HPDE6-E6E7 (cell line): Measurements from ENCODE around the gene PBX4.

Experiments
- DNase-seq: peaks from one replicate; pipeline ENCODE4 v3.0.0; 2011; ENCODE audit warnings: missing footprints; ENCODE audit errors: extremely low spot score

PBX4 gene

DNA sequence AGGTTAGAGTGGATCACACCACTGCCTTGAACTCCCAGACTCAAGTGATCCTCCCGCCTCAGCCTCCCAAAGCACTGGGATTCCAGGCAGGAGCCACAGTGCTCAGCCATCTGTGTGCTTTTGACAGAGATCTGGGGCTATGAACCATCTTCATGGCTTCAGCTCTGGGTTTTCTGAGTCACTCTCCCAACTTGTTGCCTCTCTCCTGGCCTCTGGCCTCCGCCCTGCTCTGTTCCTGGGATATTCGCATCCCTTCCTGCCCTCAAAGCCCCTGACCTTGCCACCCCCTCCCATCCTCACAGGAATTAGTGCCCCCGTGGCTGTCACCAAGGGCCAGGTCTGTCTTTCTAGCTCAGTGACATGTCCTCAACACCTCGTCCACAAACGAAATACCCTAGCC lies 30.7 kb upstream of the PBX4 start:
- DNase-seq = no peak

DNA sequence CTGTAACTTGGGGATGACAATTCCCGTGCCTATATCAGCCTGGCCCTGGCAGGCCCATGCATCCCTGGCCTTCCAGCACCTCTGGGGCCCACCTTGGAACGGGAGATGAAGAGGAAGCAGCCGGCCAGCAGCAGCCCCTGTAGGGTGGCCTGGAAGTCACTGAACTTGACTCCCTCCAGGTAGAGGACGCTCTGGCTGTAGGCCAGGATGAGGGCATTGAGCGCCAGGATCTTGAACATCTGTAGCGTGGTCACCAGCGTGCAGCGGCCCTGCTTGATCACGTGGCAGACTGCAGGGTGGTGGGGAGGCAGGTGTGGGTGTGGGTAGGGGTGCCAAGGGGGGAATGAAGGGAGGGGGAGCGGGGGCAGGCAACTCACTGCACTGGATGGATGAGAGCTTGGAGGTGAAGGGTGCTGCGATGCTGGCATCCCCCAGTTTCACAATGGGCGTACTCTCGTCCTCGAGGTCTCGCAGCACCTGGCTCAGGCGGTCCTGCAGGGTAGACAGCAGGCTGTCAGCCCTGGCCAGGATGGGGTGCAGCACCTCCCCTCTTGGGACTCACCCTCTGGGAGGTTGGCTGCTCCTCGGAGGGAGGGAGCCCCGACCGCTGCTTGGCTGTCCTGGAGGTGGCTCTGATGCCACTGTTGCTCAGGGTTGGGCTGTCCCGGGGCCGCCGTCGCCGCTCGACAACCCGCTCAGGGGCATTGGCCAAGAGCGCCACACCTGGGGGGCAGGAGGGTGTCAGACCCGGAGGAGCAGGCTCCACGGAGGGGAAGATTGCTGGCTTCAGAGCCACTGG lies 28.7 kb upstream of the PBX4 start:
- DNase-seq = no peak

DNA sequence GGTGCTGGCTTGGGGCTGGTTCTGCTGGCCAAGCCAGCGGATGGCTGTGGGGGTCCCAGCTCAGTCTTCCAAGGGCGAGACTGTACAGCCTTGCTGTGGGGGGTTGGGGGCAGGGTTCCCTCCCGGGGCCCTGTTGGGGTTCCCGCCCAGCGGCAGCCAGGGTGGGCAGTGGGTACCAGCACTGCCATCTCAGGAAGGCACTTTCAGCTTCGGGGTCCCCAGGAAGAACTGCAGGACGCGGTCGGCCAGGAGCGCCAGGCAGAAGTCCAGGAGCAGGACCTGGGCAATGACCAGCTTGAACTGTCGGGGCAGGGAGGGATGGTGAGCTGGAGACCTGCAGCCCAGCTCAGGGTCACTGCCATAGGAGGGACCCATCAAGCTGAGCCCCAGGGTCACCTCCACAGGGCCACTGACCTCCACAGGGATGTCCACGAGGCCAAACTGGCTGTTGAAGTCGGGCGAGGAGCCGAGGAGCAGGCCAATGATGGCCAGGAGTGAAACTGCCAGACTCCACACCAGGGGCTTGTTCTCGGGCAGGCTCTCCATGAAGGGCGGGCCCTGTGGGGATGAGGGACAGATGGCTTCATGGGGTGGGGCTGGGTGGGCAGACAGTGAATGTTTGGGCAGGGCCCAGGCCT lies 26.9 kb upstream of the PBX4 start:
- no peak for DNase-seq

DNA sequence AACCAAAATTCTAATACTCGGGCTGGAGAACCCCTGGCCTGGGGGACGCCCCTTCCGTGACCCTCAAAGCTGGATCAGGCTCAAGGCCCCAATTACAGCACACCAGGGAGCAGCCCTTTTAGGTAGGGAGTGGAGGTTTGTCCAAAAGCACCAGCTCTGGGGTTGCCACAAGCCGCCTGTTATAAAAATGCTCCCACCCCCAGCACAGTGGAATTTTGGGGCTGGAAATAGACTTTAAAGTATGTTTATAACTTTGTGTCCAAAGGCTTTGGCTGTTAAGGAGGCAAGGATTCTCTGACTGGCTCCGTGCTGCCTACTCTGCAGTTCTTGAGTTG lies 25.5 kb upstream of the PBX4 start:
- DNase-seq = no peak

DNA sequence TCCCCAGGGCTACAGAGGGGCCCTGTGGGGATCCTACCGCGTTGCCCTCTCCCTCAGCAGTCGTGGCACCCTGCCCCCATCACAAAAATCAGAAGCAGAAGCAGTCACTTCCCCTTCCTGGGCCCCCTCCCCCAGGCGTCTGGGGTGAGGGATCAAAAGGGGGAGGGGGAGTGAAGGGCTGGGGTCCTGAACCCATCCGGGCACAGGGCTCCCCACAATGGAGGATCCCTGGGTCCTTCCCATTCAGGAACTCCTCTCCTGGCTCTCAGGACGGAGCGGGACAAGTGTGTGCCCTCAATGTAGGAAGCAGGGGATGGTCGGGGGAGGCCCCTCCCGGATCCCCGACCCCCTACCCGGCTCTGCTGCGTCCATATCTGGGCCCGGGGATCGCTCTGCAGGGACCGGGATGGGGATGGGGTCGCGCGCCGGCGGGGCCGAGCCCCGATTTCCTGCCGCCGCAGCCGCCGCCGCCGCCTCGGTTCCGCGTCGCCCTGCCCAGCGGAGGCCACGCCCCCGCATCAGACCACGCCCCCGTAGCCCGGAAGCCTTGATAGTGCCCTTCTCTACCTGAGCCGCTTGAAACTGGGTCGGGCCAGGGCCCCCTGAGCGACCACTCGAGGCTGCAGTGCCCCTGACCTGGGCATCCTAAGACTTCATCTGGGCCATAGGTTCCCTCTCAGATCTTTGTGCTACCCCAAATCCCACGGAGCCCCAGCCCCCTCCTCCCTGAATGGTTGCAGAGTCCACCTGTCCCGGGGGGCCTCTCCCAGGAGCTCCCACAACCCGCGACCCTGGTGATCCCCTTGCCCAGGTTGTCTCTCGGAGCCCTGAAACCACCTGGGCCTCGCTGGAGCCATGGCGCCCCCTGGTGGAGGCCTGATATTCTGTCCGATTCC lies 24.9 kb upstream of the PBX4 start, which contains the start of gene GMIP:
Gene GMIP (minus strand): TSS at position 500 of the 896 bp plus-strand sequence. CDS start 128 bp downstream, at position 372.
- peak; percentile 80 for DNase-seq

DNA sequence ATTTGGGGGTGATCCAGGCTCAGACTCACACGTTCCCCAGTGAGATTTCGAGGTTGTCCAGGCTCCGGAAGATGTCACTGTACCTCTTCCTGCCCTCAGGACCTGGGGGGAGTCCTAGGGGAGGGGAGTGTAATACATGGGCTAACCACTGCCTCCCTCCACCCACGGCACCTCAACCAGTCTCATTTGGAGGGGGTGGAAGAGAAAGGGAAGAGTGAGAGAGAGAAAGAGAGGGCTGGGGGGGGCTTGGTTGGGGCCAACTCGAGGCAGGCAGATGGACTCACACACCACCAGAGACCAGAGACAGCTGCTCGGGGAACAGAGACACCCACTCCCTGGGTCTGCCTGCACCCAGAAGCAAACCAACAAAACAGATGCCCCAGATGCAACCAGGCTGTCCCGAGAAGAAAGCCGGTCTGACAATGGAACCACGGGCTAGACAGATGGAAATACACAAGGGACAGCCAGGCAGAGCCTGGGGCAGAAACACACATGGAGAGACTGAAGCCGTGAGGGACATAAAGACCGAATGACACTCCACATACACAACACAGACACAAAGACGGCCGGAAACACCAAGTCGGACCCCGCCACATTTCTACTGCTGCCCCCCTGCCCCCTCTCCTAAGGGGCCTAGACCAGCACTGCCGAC lies 24.1 kb upstream of the PBX4 start:
- no peak for DNase-seq

DNA sequence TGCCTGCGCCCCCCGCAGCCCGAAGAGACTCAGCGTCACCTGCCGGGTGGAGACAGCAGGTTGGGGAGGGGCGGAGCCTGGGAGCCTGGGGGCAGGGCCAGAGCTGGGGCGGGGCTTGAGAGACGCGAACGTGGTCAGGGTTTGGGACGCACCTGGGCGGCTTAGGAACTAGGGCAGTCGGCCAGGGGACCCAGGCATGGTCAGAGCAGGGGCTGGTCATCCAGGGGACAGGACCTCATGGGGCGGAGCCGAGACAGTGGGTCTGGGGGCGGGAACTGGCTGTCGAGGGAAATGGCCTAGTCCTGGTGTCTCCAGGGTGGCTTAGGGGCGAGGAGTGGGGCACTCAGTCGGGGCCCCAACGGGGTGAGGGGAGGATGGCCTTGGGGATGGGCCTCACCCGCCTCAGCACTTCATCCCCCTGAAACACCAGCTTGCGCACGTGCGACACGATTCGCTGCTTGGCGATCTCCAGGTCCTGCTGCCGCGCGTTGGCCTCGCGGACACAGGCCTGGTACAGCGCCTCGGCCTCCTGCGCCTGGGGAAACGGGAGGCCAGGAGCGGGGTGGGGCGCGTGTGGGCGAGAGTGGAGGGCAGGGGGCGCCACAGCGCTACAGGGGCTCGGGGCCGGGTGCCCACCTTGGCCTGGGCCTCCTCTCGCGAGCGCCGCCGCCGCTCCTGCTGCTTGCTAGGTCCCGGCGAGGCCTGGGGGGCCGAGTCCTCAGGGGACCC lies 19.2 kb upstream of the PBX4 start:
- DNase-seq = no peak

DNA sequence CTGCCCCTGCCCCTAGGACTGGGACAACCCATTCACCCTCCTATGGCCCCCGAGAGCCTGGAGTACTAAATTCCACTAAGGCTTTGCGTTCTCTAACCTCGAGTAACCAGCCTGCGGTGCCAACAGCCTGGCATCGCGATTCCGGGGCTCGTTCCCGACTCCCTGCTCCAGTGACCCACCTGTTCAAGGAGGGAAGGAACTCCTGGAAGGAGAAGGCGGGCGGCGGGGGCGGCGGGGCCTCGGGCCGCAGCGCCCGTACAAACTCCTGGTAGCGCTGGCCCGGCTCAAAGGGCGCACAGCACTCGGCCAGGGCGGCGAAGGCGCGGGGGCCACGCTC lies 18.7 kb upstream of the PBX4 start:
- no peak for DNase-seq

DNA sequence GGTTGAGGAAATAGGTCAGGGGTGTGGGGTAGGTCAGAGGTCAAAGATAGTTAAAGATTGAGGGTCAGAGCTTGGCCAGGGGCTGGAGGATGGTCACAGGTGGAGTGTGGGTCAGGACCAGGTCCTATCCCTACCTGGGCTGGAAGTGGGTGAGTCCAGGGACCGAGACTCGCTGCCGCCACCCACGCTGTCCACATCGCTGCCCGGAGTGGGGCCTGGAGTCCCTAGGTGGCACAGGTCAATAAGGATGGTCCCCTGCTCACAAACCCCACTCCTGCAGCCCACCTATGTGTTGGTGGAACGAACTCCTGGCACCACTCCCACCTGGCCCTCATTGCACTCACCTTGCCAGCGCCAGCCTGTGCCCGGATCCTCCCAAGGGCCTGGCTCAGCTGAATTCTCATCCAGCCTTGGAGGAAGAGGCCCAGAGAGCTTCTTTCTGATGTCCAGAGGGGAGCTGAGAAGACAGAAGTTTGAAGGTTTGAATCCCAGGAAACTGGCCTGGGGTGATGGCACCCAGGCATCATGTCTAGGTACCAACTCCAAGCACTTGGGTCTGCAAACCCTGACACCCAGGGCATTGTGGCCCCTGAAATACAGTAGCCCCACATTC lies 18.2 kb upstream of the PBX4 start:
- DNase-seq = no peak

DNA sequence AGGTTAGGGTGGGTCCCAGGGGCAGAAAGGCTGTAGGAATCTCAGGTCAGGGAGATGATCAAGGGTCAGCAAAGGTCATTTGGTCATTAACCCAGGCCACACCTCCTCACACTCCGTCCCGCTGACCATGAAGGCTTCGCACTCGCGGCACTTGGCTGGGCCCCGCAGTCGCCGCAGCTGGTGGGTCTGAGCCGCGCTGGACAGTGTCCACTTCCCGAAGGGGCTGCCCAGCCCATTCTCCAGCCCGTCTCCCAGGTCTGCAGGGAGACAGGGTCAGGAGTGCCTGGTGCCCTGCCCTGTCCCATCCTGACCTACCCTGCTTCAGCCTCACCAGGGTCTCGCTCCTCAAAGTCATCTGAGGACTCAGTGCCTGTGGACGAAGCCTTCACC lies 16.8 kb upstream of the PBX4 start:
- no peak for DNase-seq

DNA sequence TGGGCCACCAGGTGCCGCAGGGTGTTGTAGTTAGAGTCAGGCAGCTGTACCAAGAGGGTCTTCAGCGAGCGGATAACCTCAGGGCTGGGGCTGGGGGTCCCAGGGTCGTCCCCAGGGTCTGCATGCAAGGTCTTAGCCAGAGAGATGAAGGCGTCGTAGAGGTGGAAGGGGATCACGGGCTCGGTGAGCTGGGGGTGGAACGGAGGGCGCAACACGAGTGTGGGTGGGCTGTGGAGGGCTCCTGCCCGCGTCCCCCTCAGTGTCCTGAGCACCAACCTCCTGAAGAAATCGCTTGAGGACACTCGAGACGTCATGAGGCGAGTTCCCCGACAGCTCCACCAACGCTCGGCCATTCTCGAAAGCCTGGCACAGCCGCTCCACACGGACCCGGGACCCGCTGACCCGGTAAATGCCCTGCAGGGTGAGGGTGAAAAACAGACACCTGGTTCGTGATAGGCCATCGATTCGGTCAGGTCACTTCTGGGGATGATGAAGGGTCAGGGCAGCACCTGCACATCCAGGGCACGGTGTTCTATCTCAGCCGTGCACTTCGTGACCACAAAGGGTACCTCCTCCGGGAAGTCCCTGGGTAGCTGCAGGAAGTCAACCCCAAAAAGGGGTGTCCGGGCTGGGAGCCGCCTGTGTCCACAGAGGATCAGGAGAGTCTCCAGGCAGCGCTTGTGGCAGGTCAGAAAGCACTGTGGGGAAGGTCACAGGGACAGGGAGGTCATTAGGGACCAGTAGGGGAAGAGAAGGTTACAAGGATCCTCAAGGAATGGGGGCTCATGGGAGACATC lies 16.2 kb upstream of the PBX4 start:
- no peak for DNase-seq

DNA sequence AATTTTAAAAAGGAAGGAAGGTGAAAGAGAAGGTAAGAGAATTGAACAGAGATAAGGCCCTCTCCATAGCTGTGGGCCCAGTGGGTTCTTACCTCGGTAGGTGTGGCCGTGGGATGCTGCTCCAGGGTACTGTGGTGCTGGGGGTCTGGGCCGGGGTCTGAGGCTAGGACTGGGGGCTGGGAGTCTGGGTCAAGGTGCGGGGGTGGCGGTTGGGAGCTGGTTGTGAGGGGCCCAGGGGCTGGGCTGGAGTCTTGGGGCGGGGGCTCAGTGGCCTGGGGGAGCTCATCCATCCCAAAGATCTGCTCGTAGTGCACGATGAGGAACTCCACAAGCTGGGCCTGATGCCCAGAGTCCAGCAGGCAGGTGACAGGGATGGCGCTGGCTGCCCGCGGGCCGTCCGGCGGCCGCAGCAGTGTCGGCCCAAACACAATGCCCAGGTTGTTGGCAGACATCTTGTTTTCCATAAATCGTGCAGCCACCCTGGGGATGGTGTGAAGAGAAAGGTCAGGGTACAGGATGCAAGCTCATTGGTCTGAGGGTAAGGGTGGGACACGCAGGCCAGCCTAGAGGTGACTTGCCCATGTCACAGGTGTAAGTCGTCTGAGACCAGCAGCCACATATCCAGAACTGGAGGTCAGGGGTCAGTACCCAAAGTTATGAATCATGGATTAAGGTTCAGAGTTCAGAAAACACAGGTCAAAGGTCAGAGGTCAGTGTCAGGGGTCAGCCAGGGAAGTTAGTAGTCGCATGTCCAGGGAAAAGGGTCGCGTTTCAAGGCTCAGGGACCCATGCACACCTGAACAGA lies 15.4 kb upstream of the PBX4 start:
- DNase-seq = no peak

DNA sequence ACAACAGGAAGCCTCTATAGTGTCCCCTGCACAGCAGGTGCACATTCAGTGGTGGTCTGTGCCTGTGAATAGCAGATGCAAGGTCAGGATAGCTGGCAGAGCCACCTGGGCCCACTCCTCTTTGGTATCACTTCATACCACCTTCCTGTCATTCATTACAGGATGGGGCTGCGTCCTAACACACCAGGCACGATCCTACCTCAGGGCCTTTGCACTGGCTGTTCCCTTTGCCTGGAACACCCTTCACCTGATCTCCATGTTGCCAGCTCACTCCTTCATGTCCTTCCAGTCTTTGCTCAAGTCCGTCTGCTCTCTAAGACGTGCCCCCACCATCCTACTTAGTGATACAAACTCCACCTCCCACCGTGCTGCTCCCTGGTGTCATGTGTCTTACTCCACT lies 14.2 kb upstream of the PBX4 start:
- DNase-seq = no peak

DNA sequence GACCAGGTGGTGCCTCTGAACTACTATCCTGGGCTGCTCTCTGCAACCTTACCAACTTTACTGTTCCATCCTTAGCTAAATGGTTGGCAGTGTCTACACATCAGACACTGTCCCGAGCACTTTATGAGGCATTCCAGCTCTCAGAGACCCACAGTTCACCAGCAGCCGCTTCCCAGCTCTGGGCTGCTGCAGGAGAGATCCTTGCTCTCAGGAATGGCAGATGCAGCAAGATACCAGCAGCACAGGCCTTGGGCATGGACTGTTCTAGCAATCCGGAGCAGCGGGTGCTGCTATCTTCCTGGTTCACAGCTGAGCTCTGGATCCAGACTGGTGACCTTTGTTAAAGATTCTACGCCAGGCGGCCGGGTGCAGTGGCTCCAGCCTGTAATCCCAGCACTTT lies 12.9 kb upstream of the PBX4 start:
- no peak for DNase-seq

DNA sequence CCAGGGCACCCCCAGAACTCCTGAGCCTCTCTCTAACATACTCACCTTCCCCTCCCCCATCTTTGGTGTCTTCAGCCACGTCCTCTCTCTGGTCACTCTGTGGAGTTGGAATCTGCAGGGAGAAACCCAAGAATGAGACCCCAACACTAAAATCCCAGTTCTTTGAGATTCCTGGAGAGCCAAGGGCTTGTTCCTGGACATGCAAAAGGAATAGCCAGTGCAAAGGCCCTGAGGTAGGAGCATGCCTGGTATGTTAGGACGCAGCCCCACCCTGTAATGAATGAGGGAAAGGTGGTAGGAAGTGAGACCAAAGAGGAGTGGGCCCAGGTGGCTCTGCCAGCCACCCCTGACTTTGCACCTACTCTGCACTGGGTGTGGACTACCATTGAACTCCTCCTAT lies 11.9 kb upstream of the PBX4 start:
- no peak for DNase-seq

DNA sequence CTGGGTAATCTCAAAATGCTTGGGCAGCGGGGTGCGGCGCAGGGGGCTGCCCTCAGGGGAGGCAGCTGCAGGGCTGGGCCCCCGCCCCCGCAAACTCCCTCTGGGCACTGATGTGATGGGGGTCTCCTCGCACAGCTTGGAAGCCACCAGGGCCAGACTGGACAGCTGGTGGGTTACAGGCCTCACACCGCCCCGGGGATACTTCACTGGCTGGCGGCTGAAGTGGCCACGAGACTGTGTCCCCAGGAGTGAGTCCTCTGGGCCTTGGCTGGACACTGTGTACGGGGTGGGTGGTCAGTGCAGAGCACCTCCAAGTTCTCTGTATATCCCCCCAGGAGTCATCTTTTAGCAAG lies 11.6 kb upstream of the PBX4 start:
- DNase-seq = no peak

DNA sequence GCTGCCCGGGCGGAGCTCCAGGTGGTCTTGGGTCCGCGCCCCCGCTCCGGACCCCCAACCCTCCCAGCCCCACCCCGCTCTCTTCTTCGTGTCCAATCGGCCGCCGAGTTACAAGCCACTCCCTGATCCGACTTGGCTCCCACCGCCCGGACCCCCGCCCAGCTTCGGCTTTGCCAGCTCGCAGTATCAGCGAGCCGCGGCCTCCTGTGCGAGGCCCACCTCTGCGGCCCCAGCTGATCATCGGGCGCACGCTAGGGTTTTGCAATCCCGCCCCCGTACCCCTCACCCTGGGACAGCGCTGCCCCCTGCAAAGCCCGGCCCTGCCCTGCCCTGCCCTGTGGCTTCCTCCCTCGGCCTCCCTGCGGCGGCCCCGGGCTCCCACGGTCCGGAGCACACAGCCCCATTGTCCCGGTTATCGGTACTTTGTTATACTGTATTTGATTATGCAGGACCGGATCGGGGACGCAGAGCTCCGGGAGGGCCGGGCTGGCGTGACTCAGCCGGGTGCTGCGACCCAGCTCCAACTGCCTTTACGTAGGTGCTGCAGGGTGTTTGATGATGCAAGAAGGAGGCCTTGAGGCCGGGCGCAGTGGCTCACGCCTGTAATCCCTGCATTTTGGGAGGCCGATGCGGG lies 10.1 kb upstream of the PBX4 start:
- peak; percentile 94 for DNase-seq

DNA sequence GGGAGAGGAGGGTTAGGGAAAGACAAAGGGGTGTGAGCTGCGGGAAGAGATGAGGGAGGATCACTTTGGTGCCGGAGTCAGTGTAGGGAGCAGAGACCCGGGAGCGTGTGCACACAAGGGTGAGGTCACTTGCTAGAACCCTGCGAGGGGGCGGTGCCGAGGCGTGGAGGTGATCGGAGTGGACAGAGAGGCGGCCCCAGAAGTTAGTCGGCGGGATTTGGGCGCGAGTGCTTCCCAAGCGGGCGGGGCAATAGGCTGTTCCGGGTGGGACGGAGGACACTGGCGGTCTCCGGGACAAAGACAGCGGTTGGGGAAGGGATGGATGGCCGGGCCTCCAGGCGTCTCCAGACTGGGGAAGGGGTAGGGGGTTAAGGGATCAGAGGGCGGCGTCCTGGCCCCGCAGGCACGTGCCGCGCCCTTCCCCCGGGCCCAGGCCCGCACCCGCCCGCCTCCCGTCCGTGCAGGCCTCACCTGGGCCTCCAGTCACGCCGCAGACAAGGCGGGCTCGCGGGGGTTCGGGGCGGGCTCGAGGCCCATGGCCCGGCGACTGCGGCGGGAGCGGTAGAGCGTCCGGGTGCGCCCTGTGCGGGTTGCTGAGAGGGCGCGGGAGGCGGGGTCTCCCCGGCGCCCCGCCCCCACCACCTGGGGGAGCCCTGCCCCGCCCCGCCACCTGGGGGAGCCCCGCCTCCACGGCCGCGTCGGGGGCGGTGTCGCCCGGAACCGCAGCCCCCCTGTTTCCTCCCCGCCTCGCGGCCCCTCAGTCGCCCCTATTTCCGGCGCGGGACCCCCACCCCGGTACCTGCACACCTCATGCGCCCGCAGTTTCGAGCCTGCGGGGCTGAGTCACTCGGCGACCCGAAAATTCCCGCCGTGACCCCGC lies 9.4 kb upstream of the PBX4 start, which contains the start of gene LPAR2:
Gene LPAR2 (minus strand): TSS at position 600 of the 880 bp plus-strand sequence. CDS start 945 bp downstream, outside the sequence.
- DNase-seq = peak; percentile 85
